Stimulated activated CD4-positive, alpha-beta T cell treated with anti-CD3 and anti-CD28 coated beads, Interleukin-1b, Interleukin-23, amount 100 ng/mL, for 4 hours (primary cell): Measurements from ENCODE around the gene DLK1.

Experiments used
- DNase-seq, 2 donors: peaks; one replicate each; pipeline ENCODE4 v3.0.0-alpha.2; 2020; ENCODE audit warnings: low read depth in 2 of 2

DLK1 gene

GRCh38 chr14:100714258-100714892, 12.3 kb upstream of the DLK1 start:
- DNase-seq = no peak

DNA sequence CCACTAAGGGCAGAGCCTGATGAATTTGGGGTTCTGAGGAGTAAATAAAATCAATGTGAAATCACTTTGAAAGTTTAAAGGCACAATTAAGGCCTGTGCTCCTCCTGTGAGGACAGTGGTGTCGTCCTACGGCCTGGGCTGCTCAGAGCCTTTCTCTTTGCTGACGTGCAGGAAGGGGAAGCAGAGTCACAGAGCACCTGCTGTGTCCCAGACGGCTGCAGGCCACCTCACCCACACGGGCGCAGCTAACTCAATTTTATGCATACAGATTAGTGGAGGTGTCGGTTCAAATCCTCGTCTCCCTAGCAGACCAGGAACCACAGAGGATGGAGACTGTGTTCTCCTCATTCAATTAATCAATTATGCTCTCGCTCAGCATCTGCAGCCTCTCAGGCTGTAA, 11.4 kb upstream of the DLK1 start:
- no peak for DNase-seq

DNA sequence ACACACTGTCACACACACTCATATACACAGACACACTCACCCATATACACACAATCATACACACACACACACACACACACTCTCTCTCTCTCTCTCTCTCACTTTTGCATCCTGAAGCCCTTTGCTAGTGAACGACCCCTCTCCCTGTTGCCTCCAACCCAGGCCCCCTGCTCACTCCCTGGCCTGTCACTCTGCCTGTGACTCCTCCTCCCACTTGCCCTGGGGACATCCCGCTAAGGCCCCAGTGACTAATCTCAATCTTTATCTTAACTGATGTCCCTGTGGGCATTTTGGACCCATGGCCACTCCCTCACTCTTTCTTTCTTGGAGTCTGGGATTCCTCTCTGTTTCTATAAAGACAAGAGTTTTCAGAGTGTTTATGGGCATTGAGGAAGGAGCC, 10.9 kb upstream of the DLK1 start:
- no peak for DNase-seq

DNA sequence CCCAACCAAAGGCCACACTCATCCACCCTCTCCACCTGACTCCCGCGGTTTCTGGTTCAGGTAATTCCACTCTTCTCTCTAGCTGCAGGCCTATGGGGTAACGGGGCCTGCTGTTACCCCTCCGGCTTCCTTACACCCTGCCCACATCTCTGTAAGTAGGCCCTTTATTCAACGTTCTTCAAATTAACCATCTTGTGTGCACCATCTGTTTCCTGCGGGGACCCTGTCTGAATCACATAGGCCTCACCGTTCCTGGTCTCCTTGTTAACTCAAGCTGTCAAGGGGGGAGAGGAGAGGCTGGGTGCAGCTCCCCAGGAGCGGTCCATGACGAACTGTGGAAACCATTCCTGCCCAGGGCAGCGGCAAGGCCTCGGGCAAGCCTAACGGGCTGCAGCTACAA, 9.3 kb upstream of the DLK1 start:
- no peak for DNase-seq

- no peak for DNase-seq
Measured at GRCh38 chr14:100719976-100720520, 6.6 kb upstream of the DLK1 start.

GRCh38 chr14:100721568-100721967, 5.1 kb upstream of the DLK1 start:
- DNase-seq = no peak

DNA sequence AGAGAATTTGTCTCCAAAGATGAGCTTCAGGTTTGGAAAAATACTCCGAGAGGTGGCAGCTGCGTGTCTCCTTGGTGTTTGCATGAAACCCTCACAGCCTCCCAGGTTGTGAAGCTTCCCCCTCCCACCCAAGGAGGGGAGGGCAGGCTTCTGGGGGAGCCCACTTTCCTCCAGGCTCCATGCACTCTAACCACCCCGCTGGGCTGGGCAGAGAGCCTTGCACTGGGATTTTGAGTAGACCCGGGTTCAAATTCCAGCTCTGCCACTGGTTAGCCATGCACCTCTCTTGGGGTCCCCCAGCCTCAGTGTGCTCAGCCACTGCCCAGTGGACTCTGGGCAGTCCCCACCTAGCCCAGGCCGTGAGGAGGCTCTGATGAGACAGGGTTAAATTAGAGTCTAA, 4.3 kb upstream of the DLK1 start:
- no peak for DNase-seq

- DNase-seq = no peak
Measured at GRCh38 chr14:100723135-100723829, 3.4 kb upstream of the DLK1 start.

DNA sequence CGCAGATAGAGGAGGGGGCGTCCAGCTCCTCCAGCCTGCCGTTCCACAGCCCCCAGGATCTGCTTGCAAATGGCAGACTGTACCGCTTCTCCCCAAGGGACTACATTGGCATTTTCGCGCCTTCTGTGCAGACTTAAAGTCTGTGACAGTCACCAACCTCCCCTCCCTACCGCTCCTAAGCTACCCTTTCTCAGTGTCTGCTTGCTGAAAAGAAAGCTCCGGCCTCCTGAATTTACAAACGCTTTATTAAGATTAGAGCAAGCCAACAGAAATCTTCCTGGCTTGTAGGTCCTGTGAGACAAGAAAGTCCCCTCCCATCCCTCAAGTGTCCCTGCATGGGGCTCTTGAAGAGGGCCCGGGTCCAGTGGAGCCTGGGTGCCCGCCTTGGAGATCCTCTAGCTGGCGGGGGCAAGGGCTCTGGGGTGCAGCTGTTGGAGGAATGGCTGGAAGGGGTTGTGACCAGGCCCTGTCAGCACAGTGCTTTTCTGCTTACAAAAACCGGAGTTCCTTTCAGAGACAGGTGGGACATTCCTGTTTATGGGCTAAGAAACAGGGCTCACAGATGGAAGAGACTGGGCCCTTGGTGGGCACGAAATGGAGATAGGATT, 2.8 kb upstream of the DLK1 start:
- DNase-seq = no peak

GRCh38 chr14:100724536-100724935, 2.2 kb upstream of the DLK1 start:
- DNase-seq = no peak

- DNase-seq = no peak
Measured at GRCh38 chr14:100725587-100726387, 905 bp upstream of the DLK1 start.

- DNase-seq = no peak
Measured at GRCh38 chr14:100727086-100727872, 587 bp downstream of the DLK1 start.

DNA sequence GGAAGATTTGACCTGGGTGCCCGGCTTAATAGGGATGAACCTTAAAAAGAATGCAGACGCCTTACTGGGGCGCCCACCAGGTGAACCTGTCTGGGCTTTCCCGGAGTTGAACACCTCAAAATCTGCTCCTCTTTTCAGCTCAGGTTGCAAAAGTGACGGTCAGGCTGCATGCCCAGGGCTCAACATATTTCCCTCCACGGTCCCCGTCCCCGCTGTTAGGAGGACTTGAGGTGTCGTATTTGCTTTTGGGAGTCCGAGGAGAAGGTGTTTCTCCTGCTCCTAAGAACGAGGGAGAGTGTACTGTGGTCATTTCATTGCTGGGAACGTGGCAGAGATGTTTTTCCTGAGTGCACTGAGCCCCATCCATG, 1.2 kb downstream of the DLK1 start:
- no peak for DNase-seq

- DNase-seq = no peak
Measured at GRCh38 chr14:100728962-100729361, 2.3 kb downstream of the DLK1 start.

DNA sequence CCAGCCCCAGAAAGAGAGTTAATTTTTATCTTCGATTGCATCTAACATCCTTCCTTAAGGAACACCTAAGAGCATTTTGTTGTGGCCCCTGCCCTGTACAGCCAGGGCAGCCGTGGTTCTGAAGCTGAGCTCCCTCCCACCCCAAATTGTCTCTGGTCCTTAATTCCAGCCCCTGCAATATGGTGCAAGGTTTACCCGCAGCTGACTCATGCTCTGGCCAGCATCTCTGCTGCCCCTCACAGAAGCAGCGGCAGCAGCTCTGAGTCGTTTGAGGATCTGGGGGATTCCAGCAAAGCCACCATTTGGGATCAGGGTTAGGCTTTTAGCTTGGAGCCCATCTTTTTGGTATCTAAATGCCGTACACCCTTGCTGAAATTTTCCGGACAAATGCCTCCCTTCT, 3.3 kb downstream of the DLK1 start:
- no peak for DNase-seq

DNA sequence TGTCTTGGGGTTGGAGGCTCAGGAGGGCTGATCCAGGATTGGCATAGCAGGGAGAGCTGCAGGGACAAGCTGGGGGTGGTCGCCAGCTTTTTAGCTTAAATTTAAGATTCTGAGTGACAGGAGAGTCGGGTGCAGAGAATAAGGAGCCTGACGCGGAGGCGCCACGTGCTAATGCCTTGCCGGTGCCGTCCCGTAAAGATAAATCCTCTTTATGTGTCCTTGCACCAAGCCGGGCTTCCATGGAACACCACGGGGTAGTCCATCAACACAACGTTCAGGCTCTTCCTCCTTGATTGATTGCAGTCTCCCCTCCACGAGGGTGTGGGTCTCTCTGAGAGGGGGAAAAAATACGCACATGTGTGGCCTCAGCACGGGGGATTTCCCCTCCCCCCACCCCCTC, 3.9 kb downstream of the DLK1 start:
- DNase-seq = no peak

DNA sequence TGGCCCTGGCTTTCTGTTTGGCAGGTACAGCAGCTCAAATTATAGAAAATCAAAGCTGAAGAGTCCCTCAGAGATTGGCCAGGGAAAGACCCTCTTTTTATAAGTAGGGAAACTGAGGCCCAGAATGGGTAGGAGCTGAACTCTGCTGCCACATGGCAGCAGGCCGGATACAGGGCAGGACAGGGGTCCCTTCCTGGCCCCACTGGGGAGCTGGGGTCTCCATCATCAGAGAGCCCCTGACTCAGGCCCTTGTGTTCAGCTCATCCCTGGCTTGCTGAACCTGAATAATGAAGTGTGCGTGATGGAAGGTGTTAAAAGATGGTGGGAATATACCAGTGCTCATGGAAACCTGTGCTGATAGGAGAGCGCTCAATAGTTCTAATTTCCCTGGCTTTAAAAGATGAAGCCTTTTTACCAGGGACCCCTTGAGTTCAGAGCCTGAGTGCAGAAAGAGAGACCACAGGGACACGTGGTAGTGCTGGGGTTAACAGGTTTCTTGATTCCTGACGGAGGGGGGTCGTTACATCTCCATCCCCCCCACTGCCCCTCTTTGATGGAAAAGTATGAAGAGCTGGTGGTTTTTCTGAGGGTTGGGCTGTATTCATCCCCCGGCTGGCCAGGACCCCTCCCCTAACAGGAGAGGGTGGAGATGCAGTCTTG, 4.4 kb downstream of the DLK1 start:
- DNase-seq = no peak

DNA sequence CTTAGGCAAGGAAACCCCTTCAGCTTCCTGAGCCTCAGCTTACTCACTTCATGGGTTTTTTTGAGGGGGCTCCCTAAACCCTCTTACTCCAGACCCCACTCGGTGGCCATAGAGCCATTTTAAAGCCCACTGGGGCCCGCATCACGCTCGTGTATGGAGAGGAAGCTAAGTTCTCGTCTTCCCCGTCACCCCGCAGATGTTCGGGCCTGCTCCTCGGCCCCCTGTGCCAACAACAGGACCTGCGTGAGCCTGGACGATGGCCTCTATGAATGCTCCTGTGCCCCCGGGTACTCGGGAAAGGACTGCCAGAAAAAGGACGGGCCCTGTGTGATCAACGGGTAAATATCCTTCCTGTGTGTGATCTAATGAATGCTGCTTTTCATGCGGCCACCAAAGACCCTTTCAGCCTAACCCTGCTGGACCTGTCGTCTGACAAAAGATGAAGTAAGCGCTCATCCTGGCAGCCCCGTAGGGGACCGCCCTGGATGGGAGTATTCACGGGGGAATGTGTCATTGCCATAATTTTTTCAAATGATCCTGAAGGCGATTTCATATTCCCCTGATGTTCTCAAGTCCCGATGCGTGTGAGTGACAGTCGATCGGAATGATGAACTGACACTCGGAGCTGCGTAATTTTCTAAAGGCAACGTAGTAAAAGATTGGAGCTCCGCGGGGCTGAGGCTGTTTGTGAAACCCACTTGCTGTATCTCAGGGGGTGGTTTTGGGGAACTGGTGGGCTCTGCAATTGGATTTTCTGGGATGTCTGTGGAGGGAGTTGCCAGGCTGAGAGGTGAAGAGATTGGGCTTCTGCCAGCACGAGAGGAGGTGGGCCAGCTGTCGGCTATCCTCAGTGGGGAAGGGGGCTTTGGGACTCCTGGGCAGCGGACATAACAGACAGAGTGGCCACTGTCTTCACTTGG, 5.4 kb downstream of the DLK1 start:
- DNase-seq = no peak

DNA sequence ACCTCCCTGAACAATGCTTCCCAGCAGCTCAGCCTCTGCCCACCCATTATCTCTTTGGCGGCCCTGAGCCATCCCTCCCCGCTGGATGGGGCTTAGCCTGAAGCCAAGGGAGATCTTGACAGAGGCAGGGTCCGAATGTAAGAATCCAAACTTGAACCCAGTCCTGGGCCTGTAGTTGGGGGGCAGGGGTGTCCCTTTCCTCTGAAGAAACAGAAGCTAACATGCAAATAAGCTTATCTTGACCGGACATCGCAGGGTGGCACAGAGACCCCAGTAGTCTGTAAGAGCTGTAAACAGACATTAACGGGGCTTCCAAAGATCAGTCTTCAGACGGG, 6.0 kb downstream of the DLK1 start:
- no peak for DNase-seq
